GM18867 (cell line): Measurements from ENCODE around the gene OSBPL3.
"Not testable (repeated sequence)": the region's sequence is repeated elsewhere in the genome, so short reads cannot be mapped to it uniquely, and the experiment has no call there.

Source experiments
- ATAC-seq: cut with Tn5 transposase; IDR thresholded peaks from one replicate; pipeline ENCODE4 v1.9.1; 2021; ENCODE audit warnings: mild to moderate bottlenecking, moderate library complexity; ENCODE audit not compliant: unreplicated experiment

Gene OSBPL3

GRCh38 chr7:24924375-24924774, 55.6 kb downstream of the OSBPL3 start:
- ATAC-seq: no peak

- no peak for ATAC-seq
These were observed 56.7 kb downstream of the OSBPL3 start for GRCh38 chr7:24923172-24923865.

- ATAC-seq: no peak
These were observed 57.7 kb downstream of the OSBPL3 start for GRCh38 chr7:24922099-24922773.

- no peak for ATAC-seq
These were observed 58.7 kb downstream of the OSBPL3 start for GRCh38 chr7:24921362-24921679.

- ATAC-seq: no peak
These were observed 59.3 kb downstream of the OSBPL3 start for GRCh38 chr7:24920451-24921361.

GRCh38 chr7:24917510-24918239, 62.3 kb downstream of the OSBPL3 start:
- ATAC-seq: peak; percentile 60

GRCh38 chr7:24916463-24917040, 63.4 kb downstream of the OSBPL3 start:
- ATAC-seq: no peak

- ATAC-seq: no peak
These were observed 65.5 kb downstream of the OSBPL3 start for GRCh38 chr7:24914465-24914859.

- ATAC-seq: no peak
These were observed 66.0 kb downstream of the OSBPL3 start for GRCh38 chr7:24913801-24914464.

GRCh38 chr7:24912874-24913514, 67.0 kb downstream of the OSBPL3 start:
- no peak for ATAC-seq

GRCh38 chr7:24912424-24912823, 67.6 kb downstream of the OSBPL3 start:
- ATAC-seq: no peak

GRCh38 chr7:24911213-24911603, 68.8 kb downstream of the OSBPL3 start:
- peak; percentile 48 for ATAC-seq

- peak; percentile 1 for ATAC-seq
These were observed 69.3 kb downstream of the OSBPL3 start for GRCh38 chr7:24910551-24911212.

GRCh38 chr7:24908727-24909126, 71.3 kb downstream of the OSBPL3 start:
- ATAC-seq: no peak

GRCh38 chr7:24908166-24908565, 71.8 kb downstream of the OSBPL3 start:
- no peak for ATAC-seq

- peak; percentile 63 for ATAC-seq
These were observed 72.6 kb downstream of the OSBPL3 start for GRCh38 chr7:24907311-24907886.

GRCh38 chr7:24905996-24906770, 73.8 kb downstream of the OSBPL3 start:
- ATAC-seq: no peak

- ATAC-seq: not testable (repeated sequence)
These were observed 76.0 kb downstream of the OSBPL3 start for GRCh38 chr7:24903992-24904391.
